IPS-15b (cell line): ENCODE results near the gene TRIP12.
"Not testable (repeated sequence)": the region's sequence is repeated elsewhere in the genome, so short reads cannot be mapped to it uniquely, and the experiment has no call there.

Experiments used
- H3K27me3 ChIP-seq: one replicate; pipeline ENCODE4 v1.6.1; 2013; ENCODE audit warnings: low read length; ENCODE audit not compliant: control insufficient read depth, insufficient read depth
- H3K36me3 ChIP-seq: one replicate; pipeline ENCODE4 v1.6.1; 2013; ENCODE audit warnings: low read length; ENCODE audit not compliant: control insufficient read depth, insufficient read depth
- H3K4me1 ChIP-seq: one replicate; pipeline ENCODE4 v1.6.1; 2013; ENCODE audit warnings: mild to moderate bottlenecking, low read length; ENCODE audit not compliant: control insufficient read depth, insufficient read depth
- H3K4me3 ChIP-seq: one replicate; pipeline ENCODE4 v1.5.1; 2013; ENCODE audit warnings: low read depth, low read length
- H3K9ac ChIP-seq: one replicate; pipeline ENCODE4 v1.6.1; 2013; ENCODE audit warnings: low read depth, mild to moderate bottlenecking, low read length
- H3K9me3 ChIP-seq: one replicate; pipeline ENCODE4 v1.6.1; 2013; ENCODE audit warnings: mild to moderate bottlenecking, low read length; ENCODE audit not compliant: control insufficient read depth, insufficient read depth

The TRIP12 gene

DNA sequence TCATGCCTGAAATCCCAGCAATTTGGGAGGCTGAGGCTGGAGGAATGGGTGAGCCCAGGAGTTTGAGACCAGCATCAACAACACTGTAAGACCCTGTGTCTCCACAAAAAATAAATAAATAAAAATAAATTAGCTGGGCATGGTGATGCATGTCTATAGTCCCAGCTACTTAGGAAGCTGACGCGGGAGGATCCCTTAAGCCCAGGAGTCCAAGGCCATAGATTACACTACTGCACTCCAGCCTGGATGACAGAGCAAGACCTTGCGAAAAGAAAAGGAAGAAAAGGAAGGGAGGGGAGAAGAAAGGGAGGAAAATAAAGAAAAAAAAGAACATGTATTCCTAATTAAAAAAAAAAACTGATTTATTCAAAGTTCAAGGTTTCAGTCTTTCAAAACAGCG is 78.2 kb downstream of the TRIP12 start:
- Histone ChIP-seq H3K9ac (no peak overlapping the region), H3K27me3 (no peaks in the 10 kb centered on the region), H3K4me1 (peaks cover 3% of the 10 kb centered on the region), H3K36me3 (no peaks in the 10 kb centered on the region), H3K4me3 (no peak overlapping the region), H3K9me3 (no peaks in the 10 kb centered on the region)

DNA sequence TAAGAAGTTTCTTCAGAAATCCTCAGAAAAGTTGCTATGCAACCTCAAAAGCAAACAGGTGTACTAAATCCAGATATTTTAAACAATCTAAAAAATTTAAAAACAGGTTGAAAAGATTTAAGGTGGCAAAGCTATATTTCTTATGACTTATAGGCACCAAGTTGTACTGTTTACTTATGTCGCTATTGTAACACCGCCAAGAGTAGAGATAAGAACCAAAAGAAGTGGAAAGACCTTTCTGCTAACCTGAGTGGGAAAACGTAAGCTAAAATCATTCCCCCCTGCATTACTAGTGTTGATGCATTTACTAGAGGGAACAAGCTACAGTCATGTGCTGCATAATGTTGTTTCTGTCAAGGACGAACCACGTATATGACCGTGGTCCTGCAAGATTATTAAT is 83.1 kb downstream of the TRIP12 start:
- Histone ChIP-seq H3K4me3 (no peak overlapping the region), H3K4me1 (no peaks in the 10 kb centered on the region), H3K9me3 (no peaks in the 10 kb centered on the region), H3K36me3 (no peaks in the 10 kb centered on the region), H3K9ac (no peak overlapping the region), H3K27me3 (no peaks in the 10 kb centered on the region)

DNA sequence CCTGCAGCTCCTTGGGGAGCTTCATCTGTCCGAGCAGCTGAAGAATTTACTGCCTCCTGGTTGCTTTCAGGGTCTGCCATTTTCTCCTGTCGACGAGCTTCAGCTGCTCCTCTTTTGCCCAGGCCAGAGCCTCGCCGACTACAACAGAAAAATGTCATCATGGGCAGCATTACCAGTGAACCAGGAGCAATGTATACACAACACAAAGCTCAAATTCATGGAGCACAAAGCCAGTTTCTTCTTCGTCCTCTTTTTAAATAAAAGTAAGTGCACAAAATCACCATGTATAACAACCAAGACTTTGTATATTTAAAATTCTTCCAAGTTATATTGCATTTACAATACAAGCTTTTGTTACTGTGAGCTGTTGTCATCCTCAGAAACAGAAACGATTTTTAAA is 85.0 kb downstream of the TRIP12 start:
- H3K9me3 ChIP-seq, result no peaks in the 10 kb centered on the region
- H3K36me3 ChIP-seq, result no peaks in the 10 kb centered on the region
- no peaks in the 10 kb centered on the region for H3K27me3 ChIP-seq

DNA sequence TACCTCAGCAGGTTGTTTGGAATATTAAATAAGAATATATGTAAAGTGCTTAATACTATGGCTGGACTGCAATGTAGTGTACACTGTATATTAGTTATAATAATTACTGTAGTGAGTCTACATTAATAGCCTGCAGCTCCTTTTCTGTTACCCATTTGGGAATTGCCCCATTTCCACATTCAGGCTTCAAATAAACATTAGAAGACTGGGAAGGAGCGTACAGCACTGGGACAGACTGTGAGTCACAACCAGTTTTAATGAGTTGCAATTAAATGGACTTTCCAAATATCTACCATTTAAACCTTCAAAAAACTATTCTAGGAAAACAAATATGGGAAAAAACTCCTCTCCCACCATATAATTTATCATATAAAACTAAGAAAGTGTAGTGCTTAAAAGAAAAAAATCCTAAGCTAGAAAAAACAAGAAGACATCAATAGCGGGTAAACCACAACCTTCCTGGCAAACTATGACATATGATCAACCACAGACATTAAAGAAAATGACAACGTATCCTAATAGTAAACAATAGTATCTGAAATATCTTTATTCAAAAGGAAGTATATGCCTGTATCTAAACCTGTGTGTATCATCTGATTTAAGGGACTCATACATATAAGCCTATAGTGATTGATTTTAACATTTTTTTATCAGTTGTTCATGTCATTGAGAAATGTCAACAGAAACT is 86.1 kb downstream of the TRIP12 start:
- Histone ChIP-seq H3K4me1 (no peaks in the 10 kb centered on the region), H3K4me3 (no peak overlapping the region), H3K9me3 (no peaks in the 10 kb centered on the region), H3K9ac (no peak overlapping the region), H3K27me3 (no peaks in the 10 kb centered on the region), H3K36me3 (peaks cover 5% of the 10 kb centered on the region)

More for the DNA sequence above, 85.0 kb downstream of the TRIP12 start:
- Histone ChIP-seq H3K4me1 (no peaks in the 10 kb centered on the region), H3K4me3 (no peak overlapping the region), H3K9ac (no peak overlapping the region)

DNA sequence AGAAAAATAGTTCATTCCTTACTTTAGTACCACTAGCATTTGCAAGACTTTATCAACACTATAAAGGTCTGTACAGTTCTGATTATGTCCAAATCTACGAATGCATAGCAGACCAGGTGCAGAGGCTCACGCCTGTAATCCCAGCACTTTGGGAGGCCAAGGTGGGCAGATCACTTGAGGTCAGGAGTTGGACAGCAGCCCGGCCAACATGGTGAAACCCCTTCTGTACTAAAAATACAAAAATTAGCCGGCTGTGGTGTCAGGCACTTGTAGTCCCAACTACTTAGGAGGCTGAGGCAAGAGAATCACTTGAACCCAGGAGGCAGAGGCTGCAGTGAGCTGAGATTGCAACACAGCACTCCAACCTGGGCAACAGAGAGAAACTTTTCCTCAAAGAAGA is 87.4 kb downstream of the TRIP12 start:
- H3K27me3 ChIP-seq, H3K36me3 ChIP-seq, H3K9ac ChIP-seq, H3K9me3 ChIP-seq, H3K4me3 ChIP-seq, H3K4me1 ChIP-seq: not testable (repeated sequence)

DNA sequence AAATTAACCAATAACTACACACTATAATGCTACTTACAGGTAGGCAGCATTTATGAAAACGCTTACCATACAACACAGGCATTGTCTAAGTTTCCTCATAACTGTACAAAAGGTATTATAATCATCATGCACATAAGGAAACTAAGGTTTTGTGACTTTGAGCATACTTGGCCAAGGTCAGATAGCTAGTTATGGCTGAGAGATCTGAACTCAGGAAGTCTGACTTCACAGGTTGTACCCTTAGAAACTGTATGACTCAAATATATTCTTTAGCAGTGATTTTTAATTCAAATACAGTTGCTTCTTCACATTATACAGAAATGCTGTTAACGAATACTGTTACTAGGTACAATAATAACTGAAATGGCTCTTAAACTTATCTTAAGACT is 89.3 kb downstream of the TRIP12 start:
- no peaks in the 10 kb centered on the region for H3K4me1 ChIP-seq
- no peaks in the 10 kb centered on the region for H3K27me3 ChIP-seq
- H3K9ac ChIP-seq, result no peak overlapping the region
- peaks cover 7% of the 10 kb centered on the region for H3K36me3 ChIP-seq
- H3K9me3 ChIP-seq, result no peaks in the 10 kb centered on the region
- H3K4me3 ChIP-seq, result no peak overlapping the region

DNA sequence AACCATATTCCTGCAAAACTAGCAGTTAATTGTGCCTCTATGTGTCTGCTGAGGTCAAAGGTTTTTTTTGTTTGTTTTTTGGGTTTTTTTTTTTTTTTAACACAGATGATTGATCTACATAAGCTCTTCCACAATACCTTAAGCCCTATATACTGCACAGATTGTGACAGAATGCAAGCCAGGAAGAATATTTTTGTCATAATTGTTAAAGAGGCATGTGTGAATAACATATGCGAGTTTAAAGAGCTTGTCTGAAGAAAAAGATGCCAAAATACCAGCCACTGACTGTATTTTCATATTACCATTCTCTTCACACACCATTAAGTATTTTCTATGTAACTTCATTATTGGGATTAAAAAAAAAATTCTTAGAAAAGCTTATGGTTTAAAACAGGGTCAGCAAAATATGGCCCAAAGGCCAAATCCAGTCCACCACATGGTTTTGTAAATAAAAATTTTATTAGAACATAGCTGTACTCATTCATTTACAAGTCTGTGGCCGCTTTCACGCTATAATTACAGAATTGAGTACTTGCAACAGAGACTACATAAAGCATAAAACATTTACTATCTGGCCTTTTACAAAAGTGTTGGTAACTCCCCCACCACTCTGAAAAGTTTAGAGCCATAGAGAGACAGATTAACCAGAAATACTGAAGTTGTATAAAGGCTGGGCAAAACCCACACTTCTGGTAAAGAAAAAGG is 89.9 kb downstream of the TRIP12 start:
- H3K27me3 ChIP-seq, result no peaks in the 10 kb centered on the region
- H3K9ac ChIP-seq, result no peak overlapping the region
- H3K4me3 ChIP-seq, result no peak overlapping the region
- peaks cover 7% of the 10 kb centered on the region for H3K36me3 ChIP-seq
- H3K4me1 ChIP-seq, result no peaks in the 10 kb centered on the region
- H3K9me3 ChIP-seq, result no peaks in the 10 kb centered on the region

DNA sequence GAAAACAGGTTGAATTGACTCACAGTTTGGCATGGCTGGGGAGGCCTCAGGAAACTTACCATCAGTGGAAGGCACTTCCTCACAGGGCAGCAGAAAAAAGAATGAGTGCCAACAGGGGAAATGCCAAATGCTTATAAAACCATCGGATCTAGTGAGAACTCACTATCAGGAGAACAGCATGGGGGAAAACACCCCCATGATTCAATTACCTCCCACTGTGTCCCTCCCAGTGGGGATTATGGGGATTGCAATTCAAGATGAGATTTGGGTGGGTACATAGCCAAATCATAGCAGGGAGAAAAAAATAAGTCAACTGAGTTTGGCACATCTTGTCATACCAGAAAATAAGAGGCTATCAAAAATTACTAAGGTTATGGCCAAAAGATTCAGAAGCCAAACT is 96.3 kb downstream of the TRIP12 start:
- Histone ChIP-seq H3K9me3 (no peaks in the 10 kb centered on the region), H3K36me3 (peaks cover 2% of the 10 kb centered on the region), H3K4me1 (no peaks in the 10 kb centered on the region), H3K9ac (no peak overlapping the region), H3K27me3 (no peaks in the 10 kb centered on the region), H3K4me3 (no peak overlapping the region)

DNA sequence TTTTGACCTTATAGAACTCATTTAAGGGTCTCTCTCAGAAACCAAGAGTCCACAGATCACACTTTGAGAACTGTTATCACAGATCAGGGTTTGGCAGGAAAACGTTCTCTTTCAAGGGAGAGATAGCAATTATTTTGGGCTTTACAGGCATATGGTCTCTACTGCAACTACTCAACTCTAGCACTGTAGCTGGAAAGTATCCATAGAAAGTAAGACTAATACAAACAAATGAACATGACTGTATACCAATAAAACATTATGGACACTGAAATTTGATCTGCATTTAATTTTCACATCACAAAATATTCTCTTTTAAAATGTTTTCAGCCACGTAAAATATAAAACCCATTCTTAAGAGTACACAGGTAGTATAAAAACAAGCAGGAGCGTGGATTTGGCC is 100.5 kb downstream of the TRIP12 start:
- Histone ChIP-seq H3K9me3 (no peaks in the 10 kb centered on the region), H3K27me3 (no peaks in the 10 kb centered on the region), H3K4me1 (no peaks in the 10 kb centered on the region), H3K9ac (no peak overlapping the region), H3K4me3 (no peak overlapping the region), H3K36me3 (peaks cover 5% of the 10 kb centered on the region)

DNA sequence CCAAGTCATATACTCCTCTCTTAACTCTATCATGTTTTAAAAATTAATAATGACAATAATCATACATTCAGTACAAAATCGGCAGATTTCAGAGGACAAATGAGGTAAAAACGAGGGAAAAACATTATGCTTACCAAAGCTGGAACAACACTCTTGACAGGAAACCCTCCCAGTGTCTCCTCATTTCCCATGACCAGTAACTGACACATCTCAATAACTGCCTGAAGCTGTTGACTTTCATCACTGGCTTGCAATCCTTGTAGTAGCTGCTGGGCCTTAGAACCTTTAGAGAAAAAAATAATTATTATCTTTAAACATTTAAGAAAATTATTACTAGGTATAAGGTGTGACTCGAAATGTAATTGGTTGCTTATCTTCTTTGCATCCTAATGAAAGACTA is 103.6 kb downstream of the TRIP12 start:
- Histone ChIP-seq H3K9ac (no peak overlapping the region), H3K27me3 (no peaks in the 10 kb centered on the region), H3K9me3 (no peaks in the 10 kb centered on the region), H3K36me3 (peaks cover 5% of the 10 kb centered on the region), H3K4me1 (no peaks in the 10 kb centered on the region), H3K4me3 (no peak overlapping the region)

DNA sequence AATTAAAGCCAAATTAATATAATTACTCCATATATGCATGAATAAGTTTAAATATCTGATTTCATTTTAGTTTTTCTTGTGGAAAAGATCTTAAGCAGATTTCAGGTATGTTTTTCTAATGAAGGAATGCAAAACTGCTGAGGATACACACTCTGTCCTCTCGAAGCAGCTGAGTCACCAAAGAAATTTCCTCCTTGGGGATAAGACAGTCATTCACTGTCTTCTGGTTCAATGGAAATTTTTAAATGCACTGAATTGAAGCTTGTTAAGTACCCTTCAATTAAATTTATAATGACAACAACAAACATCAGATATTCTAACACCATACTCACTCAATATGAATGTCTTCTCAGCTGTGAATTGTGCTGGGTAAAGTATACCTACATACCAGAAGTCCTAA is 106.0 kb downstream of the TRIP12 start:
- no peaks in the 10 kb centered on the region for H3K27me3 ChIP-seq
- H3K9me3 ChIP-seq, result no peaks in the 10 kb centered on the region
- H3K9ac ChIP-seq, result no peak overlapping the region
- H3K36me3 ChIP-seq, result peaks cover 5% of the 10 kb centered on the region
- no peak overlapping the region for H3K4me3 ChIP-seq
- H3K4me1 ChIP-seq, result no peaks in the 10 kb centered on the region

DNA sequence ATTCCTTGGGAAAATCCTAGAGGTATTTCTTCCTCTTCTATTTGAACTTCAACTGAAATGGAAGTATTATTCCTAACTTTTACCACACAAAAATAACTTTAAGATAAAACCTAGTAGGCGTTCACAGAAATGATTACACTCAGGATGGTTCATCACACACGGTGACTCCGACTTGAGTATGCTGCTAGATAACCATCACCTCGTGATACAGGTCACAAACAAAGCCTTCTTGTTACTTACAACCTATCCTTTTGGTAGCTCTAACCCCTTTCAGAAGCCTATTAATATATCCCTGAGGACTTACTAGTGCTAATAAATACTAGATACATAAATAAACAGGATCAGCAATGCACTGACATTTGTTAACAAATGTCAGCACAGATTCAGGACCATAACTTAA is 106.5 kb downstream of the TRIP12 start:
- H3K36me3 ChIP-seq, result peaks cover 5% of the 10 kb centered on the region
- no peak overlapping the region for H3K9ac ChIP-seq
- no peak overlapping the region for H3K4me3 ChIP-seq

More for the DNA sequence above, 106.5 kb downstream of the TRIP12 start:
- no peaks in the 10 kb centered on the region for H3K27me3 ChIP-seq
- no peaks in the 10 kb centered on the region for H3K4me1 ChIP-seq
- H3K9me3 ChIP-seq, result no peaks in the 10 kb centered on the region
